A549 (cell line): Measurements from ENCODE around the gene RAPSN. TPM values are rescaled to one million over a fixed set of nuclear protein-coding genes. Genes with fewer than 3 reads are reported as not detected.

Source experiments
- ATAC-seq, 2 experiments: fragments of 200-7000 bp in 1 of 2; fragments of >200 bp in 1 of 2; cut with Nextera tagmentation in 1 of 2; cut with Tn5 transposase in 1 of 2; 3 replicates each; pipeline versions ENCODE4 v1.8.0 to v1.9.1; 2018 to 2020; ENCODE audit warnings: mild to moderate bottlenecking in 1 of 2, moderate library complexity in 1 of 2
- CTCF ChIA-PET: fragments of 300-600 bp; sonication (Branson Sonifier 250); formaldehyde crosslinking; extraction: SDS; loops from one replicate; lab custom pipeline; 2021; ENCODE audit warnings: antibody characterized with exemption, inconsistent platforms; lab: Yijun Ruan, JAX
- POLR2A ChIA-PET: fragments of 350-600 bp; formaldehyde crosslinking; extraction: SDS; loops from one replicate; lab custom pipeline; 2021; ENCODE audit warnings: antibody characterized with exemption, inconsistent platforms; lab: Yijun Ruan, JAX
- DNase-seq, 2 experiments: peaks; one replicate each; pipeline versions ENCODE4 v3.0.0 to v3.0.0-alpha.2; 2011 to 2016; ENCODE audit warnings: low read depth in 1 of 2, low spot score in 1 of 2
- FAIRE-seq: peaks from 2 replicates; lab custom pipeline; 2011; peaks lifted over from hg19 to GRCh38; lab: Jason Lieb, UNC
- H3K27ac ChIP-seq, 2 experiments: fragments of >200 bp; sonication (Bioruptor Twin); formaldehyde crosslinking; 3 replicates each; pipeline ENCODE4 v1.5.1; 2016 to 2017
- H3K4me1 ChIP-seq: fragments of >200 bp; sonication (Bioruptor Twin); formaldehyde crosslinking; 3 replicates; pipeline ENCODE4 v1.6.1; 2016
- H3K4me2 ChIP-seq: fragments of >200 bp; sonication (Bioruptor Twin); formaldehyde crosslinking; 3 replicates; pipeline ENCODE4 v1.6.1; 2016
- H3K4me3 ChIP-seq: fragments of >200 bp; sonication (Bioruptor Twin); formaldehyde crosslinking; 3 replicates; pipeline ENCODE4 v1.5.1; 2016
- H3K9me3 ChIP-seq: fragments of >200 bp; sonication (Bioruptor Twin); formaldehyde crosslinking; 3 replicates; pipeline ENCODE4 v1.6.1; 2016
- CBX8 ChIP-seq: fragments of 200-600 bp; sonication (generic); IDR thresholded peaks from 2 replicates; pipeline ENCODE4 v1.6.1; 2016
- CHD4 ChIP-seq: fragments of 200-600 bp; sonication (generic); IDR thresholded peaks from 2 replicates; pipeline ENCODE4 v1.6.1; 2016; ENCODE audit warnings: antibody characterized with exemption, mild to moderate bottlenecking, borderline replicate concordance
- FOXS1 ChIP-seq: fragments of 250-450 bp; sonication (Bioruptor Pico); IDR thresholded peaks from 2 replicates; pipeline ENCODE4 v1.5.0; 2020; ENCODE audit warnings: mild to moderate bottlenecking, moderate library complexity
- HEYL ChIP-seq: fragments of 250-450 bp; sonication (Bioruptor Pico); IDR thresholded peaks from 2 replicates; pipeline ENCODE4 v1.8.0; 2021; ENCODE audit warnings: mild to moderate bottlenecking, moderate library complexity
- HOXA7 ChIP-seq: fragments of 250-450 bp; sonication (Bioruptor Pico); IDR thresholded peaks from 2 replicates; pipeline ENCODE4 v1.5.0; 2020; ENCODE audit warnings: mild to moderate bottlenecking, moderate library complexity
- JUNB ChIP-seq: fragments of >200 bp; sonication (Bioruptor Twin); formaldehyde crosslinking; IDR thresholded peaks from 2 replicates; pipeline ENCODE4 v1.6.1; 2016
- KDM5A ChIP-seq: fragments of 200-600 bp; sonication (generic); IDR thresholded peaks from 2 replicates; pipeline ENCODE4 v1.6.1; 2016; ENCODE audit warnings: antibody characterized with exemption, mild to moderate bottlenecking
- MAX ChIP-seq: IDR thresholded peaks from 2 replicates; pipeline ENCODE4 v1.6.1; 2012
- NFE2L2 ChIP-seq: fragments of 150-350 bp; conservative IDR thresholded peaks from 2 replicates; pipeline ENCODE4 v1.6.1; 2014; ENCODE audit warnings: low read length
- POLR2A ChIP-seq: IDR thresholded peaks from 2 replicates; pipeline ENCODE4 v1.6.1; 2012; ENCODE audit warnings: mild to moderate bottlenecking, low read length
- RAD21 ChIP-seq, 2 experiments: fragments of >200 bp in 1 of 2; sonication (Bioruptor Twin) in 1 of 2; formaldehyde crosslinking in 1 of 2; IDR thresholded peaks in 1 of 2; conservative IDR thresholded peaks in 1 of 2; 2 replicates in 1 of 2; 3 replicates in 1 of 2; pipeline ENCODE4 v1.6.1; 2012 to 2018; ENCODE audit warnings: inconsistent platforms in 1 of 2
- RCOR1 ChIP-seq: fragments of 150-350 bp; IDR thresholded peaks from 2 replicates; pipeline ENCODE4 v1.6.1; 2014; ENCODE audit warnings: antibody characterized with exemption, low read length, low read depth
- RFX5 ChIP-seq: fragments of 450-650 bp; IDR thresholded peaks from 2 replicates; pipeline ENCODE4 v1.7.1; 2014; ENCODE audit warnings: antibody characterized with exemption, mild to moderate bottlenecking, moderate library complexity
- RNF2 ChIP-seq: fragments of 200-600 bp; sonication (generic); IDR thresholded peaks from 2 replicates; pipeline ENCODE4 v1.6.1; 2016; ENCODE audit warnings: low read depth, mild to moderate bottlenecking, antibody characterized with exemption, moderate library complexity, borderline replicate concordance
- SREBF2 ChIP-seq: fragments of 450-650 bp; IDR thresholded peaks from 2 replicates; pipeline ENCODE4 v1.6.1; 2014; ENCODE audit warnings: mild to moderate bottlenecking, moderate library complexity
- ZFP36 ChIP-seq: fragments of 450-650 bp; IDR thresholded peaks from 2 replicates; pipeline ENCODE4 v1.6.1; 2014; ENCODE audit warnings: borderline replicate concordance; ENCODE audit not compliant: partially characterized antibody
- ZNF302 ChIP-seq: fragments of 250-450 bp; sonication (Bioruptor Pico); IDR thresholded peaks from 2 replicates; pipeline ENCODE4 v1.9.0; 2021; ENCODE audit warnings: inconsistent platforms, mild to moderate bottlenecking, moderate library complexity
- ZSCAN20 ChIP-seq: fragments of 250-450 bp; sonication (Bioruptor Pico); IDR thresholded peaks from 2 replicates; pipeline ENCODE4 v1.8.0; 2022; ENCODE audit warnings: mild to moderate bottlenecking, moderate library complexity
- WGBS: methylation state at CpG from one replicate; pipeline ENCODE4 v1.1.6; 2017; ENCODE audit errors: missing lambda C conversion rate; 5-methylcytosine and 5-hydroxymethylcytosine counted together
- polyA plus RNA-seq, 4 experiments: library from polyadenylated mRNA; depleted of rRNA in 3 of 4; stranded (reverse); fragments of >200 nt; fragmentation: RNase III in 1 of 4; extraction: RNeasy Plus Mini Kit Qiagen cat#74134 plus additional on column Dnase treatment in 1 of 4; gene quantifications; 2 replicates in 3 of 4; 3 replicates in 1 of 4; pipeline ENCODE4 v1.2.3, GENCODE V29; 2011 to 2017

RAPSN gene
- polyA plus RNA-seq, 2 of the 4 experiments (the other 2 are of a cell fraction): 0.12 to 0.17 TPM

GRCh38 chr11:47440054-47440476 lies 8.9 kb downstream of the RAPSN start:
- ChIA-PET POLR2A (no interaction called here), CTCF (interaction anchor here (0.7 to 1.6 kb wide), 2 partner anchors 15 to 61 kb away, joined by 3 to 6 read pairs; no protein-coding TSS in a partner anchor)
- H3K4me1 ChIP-seq: no peaks in the 10 kb centered on the region
- FAIRE-seq (no peak), DNase-seq (no peak), ATAC-seq (no peak)
- H3K9me3 ChIP-seq: no peaks in the 10 kb centered on the region; the same call in 2 of the 3 replicates
- no peak overlapping the region for H3K4me3 ChIP-seq
- TF ChIP-seq KDM5A (no peak), JUNB (no peak), POLR2A (no peak), CHD4 (no peak)
- WGBS: 67% methylated on average over 2 of the region's 2 CpGs
- no peak overlapping the region for H3K27ac ChIP-seq
- H3K4me2 ChIP-seq: no peak overlapping the region

GRCh38 chr11:47438721-47439120 lies 10.2 kb downstream of the RAPSN start:
- DNase-seq (no peak), ATAC-seq (no peak), FAIRE-seq (no peak)
- 95% methylated on average over 17 of the region's 18 CpGs for WGBS
- Histone ChIP-seq H3K4me1 (no peaks in the 10 kb centered on the region), H3K27ac (no peak overlapping the region), H3K9me3 (no peaks in the 10 kb centered on the region; the same call in 2 of the 3 replicates), H3K4me3 (no peak overlapping the region), H3K4me2 (no peak overlapping the region)
- POLR2A ChIA-PET: interaction anchor here (0.7 kb wide), 2 partner anchors 27 to 173 kb away, joined by 5 to 7 read pairs; no protein-coding TSS in a partner anchor
- CTCF ChIA-PET: interaction anchor here (1.3 kb wide), 1 partner anchor 9 kb away, joined by 4 read pairs; no protein-coding TSS in a partner anchor
- TF ChIP-seq MAX (no peak), SREBF2 (no peak), ZNF302 (CRISPR knock-in tag) (no peak)

- H3K27ac ChIP-seq: no peak overlapping the region
- no peaks in the 10 kb centered on the region for H3K4me1 ChIP-seq
- WGBS: 69% methylated on average over 15 of the region's 16 CpGs
- no peaks in the 10 kb centered on the region; the same call in 2 of the 3 replicates for H3K9me3 ChIP-seq
- H3K4me2 ChIP-seq: no peak overlapping the region
- DNase-seq (no peak), FAIRE-seq (no peak), ATAC-seq (peak; percentile 26 to 34; a peak in 3 of 6 replicates)
- no peak overlapping the region for H3K4me3 ChIP-seq
- ChIA-PET CTCF (interaction anchor here (1.3 to 1.6 kb wide), 3 partner anchors 8 to 26 kb away, joined by 4 read pairs; no protein-coding TSS in a partner anchor), POLR2A (no interaction called here)
- TF ChIP-seq HOXA7 (CRISPR knock-in tag) (no peak), SREBF2 (no peak), RCOR1 (no peak), RAD21 (conservative IDR thresholded peaks at IDR 0.05 in 1 of 2, IDR thresholded peaks at IDR 0.05 in 1 of 2) (no peak), NFE2L2 (no peak), ZFP36 (no peak), FOXS1 (CRISPR knock-in tag) (no peak), RNF2 (no peak), CBX8 (no peak), RFX5 (no peak), ZSCAN20 (CRISPR knock-in tag) (no peak), HEYL (no peak)
Measured at GRCh38 chr11:47437746-47438418, 11.1 kb downstream of the RAPSN start.

- CTCF ChIA-PET: interaction anchor here (1.3 to 1.6 kb wide), 3 partner anchors 8 to 25 kb away, joined by 4 read pairs; no protein-coding TSS in a partner anchor
- no peak for ATAC-seq
- no peak for FAIRE-seq
- Histone ChIP-seq H3K4me2 (no peak overlapping the region), H3K4me3 (no peak overlapping the region), H3K27ac (no peak overlapping the region), H3K9me3 (no peaks in the 10 kb centered on the region; the same call in 2 of the 3 replicates)
- no peak for DNase-seq
- TF ChIP-seq ZFP36: no peak
- TF ChIP-seq, all 56 proteins: peak for 0
- H3K4me1 ChIP-seq: no peaks in the 10 kb centered on the region
- 87% methylated on average over 11 of the region's 11 CpGs for whole genome bisulfite sequencing
- POLR2A ChIA-PET: no interaction called here
Measured at GRCh38 chr11:47437218-47437745, 11.7 kb downstream of the RAPSN start.
